ENCODE data around the gene CRIM1.

DNA sequence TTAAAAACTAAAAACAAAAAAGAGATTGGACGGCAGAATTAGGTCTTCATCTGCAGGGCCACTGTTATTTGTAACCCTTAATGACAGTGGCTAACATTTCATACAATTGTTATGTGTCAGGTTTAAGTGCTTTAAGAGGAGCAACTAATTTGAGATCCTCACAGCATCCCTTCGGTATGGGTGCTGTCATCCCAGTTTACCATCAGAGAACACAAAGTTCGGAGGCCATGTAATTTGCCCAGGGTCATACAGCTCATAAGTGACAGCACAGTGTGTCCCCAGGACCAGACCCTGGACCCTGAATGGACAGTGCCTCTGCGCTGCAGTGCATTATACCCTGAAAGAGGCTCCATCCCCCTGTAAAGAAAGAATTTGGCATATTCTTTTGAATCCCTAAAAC is 127.7 kb downstream of the CRIM1 start:
- TF ChIP-seq, protein P1, sequence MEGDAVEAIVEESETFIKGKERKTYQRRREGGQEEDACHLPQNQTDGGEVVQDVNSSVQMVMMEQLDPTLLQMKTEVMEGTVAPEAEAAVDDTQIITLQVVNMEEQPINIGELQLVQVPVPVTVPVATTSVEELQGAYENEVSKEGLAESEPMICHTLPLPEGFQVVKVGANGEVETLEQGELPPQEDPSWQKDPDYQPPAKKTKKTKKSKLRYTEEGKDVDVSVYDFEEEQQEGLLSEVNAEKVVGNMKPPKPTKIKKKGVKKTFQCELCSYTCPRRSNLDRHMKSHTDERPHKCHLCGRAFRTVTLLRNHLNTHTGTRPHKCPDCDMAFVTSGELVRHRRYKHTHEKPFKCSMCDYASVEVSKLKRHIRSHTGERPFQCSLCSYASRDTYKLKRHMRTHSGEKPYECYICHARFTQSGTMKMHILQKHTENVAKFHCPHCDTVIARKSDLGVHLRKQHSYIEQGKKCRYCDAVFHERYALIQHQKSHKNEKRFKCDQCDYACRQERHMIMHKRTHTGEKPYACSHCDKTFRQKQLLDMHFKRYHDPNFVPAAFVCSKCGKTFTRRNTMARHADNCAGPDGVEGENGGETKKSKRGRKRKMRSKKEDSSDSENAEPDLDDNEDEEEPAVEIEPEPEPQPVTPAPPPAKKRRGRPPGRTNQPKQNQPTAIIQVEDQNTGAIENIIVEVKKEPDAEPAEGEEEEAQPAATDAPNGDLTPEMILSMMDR (conservative IDR thresholded peaks at IDR 0.05) = no peak
- no peak for TF ChIP-seq ZFX (IDR thresholded peaks at IDR 0.05)

All from C4-2B (cell line).